Measurements from ENCODE around the gene PPM1H.

PPM1H gene

DNA sequence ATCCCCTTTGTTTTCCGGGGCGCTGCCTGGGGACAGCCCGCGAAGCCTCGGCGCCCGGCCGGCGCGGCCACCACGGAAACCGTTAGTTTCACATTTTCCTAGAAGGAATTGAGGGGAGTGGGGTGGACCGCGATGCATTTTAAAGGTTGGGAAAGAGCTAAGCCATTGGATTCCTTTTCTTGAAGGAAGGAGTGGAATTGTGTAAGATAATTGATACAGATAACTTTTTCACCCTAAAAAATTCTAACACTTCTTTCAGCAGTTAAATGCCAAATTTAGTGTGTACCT, 331.2 kb downstream of the PPM1H start:
- Mint-ChIP-seq H3K36me3 (ENCODE audit: low read depth) (peaks cover 27% of the 10 kb centered on the region), H3K4me3 (peak overlapping the region; percentile 92), H3K4me1 (ENCODE audit: low read depth) (peaks cover 32% of the 10 kb centered on the region), H3K27me3 (ENCODE audit: low read depth) (no peaks in the 10 kb centered on the region), H3K27ac (peak overlapping the region; percentile 98), H3K9me3 (no peaks in the 10 kb centered on the region)
- DNase-seq (ENCODE audit: low spot score) = no peak

DNA sequence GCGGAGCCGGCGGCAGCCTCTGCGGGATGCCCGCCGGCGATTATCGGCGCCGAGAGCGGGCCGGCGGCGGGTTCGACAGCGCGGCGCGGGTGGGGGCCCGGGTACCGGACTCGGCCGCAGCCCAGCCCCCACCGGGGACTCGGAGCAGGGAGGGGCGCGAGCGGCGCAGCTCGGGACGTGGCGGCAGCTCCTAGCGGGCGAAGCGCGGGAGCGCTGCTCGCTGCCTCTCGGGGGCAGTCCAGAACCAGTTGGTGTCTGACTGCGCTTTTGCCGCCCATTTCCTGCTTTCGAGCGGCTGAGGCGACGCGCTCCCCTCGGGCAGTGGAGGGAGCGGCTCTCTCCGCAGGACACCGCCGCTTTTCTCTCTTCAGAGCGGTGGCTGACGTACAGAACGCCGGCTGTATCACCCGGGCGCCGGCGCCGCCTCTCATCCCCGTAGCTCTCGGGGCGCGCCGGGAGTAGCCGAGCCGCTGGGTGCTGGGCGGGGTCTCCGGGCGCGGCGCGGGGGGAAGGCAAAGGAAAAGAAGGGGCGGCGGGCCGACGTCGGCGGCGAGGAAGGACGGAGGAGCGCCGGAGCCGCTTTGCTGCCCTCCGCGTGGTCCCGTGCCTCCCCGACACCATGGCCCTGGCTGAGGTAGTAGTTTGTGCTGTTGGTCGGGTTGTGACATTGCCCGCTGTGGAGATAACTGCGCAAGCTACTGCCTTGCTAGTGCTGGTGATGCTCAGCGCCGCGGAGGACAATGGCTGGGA, 331.7 kb downstream of the PPM1H start:
- peak; percentile 86 for DNase-seq (ENCODE audit: low spot score)
- H3K4me1 Mint-ChIP-seq (ENCODE audit: low read depth) = peaks cover 32% of the 10 kb centered on the region

DNA sequence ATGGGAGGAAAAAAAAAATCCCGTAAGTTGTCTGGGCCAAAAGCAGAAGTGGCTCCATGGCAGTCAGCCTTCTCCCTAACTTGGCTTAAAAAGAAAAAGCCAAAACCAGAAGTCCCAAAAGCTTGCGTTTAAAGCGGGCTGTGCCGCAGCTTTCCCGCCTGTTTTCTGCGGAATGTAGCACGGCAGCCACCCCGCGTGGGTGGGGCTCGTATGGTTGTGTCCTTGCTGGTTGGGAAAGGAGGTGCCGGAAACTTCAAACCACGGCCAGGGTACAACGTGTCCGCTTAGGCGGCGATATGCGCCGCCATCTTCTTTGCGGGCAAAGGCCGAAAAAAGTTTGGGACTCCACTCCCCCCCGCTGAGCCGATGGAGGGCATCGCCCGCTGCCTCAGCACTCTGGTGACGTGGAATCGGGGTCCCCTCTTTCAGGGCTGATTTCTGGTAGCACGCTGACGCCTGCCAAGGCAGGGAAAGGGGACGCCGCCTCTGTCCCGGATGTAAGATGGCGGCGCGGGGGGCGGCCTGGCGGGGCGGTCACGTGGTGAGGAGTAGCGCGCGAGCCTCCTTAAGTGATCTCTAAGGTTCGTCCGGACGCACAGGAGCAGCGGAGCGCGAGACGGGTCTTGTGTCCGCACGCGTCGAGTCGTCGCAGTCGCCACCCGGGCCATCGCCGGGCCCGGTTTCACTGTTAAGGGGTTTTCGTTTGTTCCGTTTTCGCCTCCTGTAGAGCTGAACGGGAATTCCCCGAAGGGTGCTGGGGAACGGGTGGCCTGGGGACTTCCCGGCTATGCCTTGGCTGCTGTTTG, 332.5 kb downstream of the PPM1H start:
- Mint-ChIP-seq H3K27me3 (ENCODE audit: low read depth) (no peaks in the 10 kb centered on the region), H3K4me1 (ENCODE audit: low read depth) (peaks cover 32% of the 10 kb centered on the region), H3K27ac (peak overlapping the region; percentile 98), H3K4me3 (peak overlapping the region; percentile 91), H3K9me3 (no peaks in the 10 kb centered on the region), H3K36me3 (ENCODE audit: low read depth) (peaks cover 27% of the 10 kb centered on the region)
- DNase-seq (ENCODE audit: low spot score) = peak; percentile 85

More for the DNA sequence above, 331.7 kb downstream of the PPM1H start:
- H3K27ac Mint-ChIP-seq = peak overlapping the region; percentile 98
- H3K27me3 Mint-ChIP-seq (ENCODE audit: low read depth) = no peaks in the 10 kb centered on the region
- peaks cover 27% of the 10 kb centered on the region for H3K36me3 Mint-ChIP-seq (ENCODE audit: low read depth)
- peak overlapping the region; percentile 92 for H3K4me3 Mint-ChIP-seq
- H3K9me3 Mint-ChIP-seq = no peaks in the 10 kb centered on the region

DNA sequence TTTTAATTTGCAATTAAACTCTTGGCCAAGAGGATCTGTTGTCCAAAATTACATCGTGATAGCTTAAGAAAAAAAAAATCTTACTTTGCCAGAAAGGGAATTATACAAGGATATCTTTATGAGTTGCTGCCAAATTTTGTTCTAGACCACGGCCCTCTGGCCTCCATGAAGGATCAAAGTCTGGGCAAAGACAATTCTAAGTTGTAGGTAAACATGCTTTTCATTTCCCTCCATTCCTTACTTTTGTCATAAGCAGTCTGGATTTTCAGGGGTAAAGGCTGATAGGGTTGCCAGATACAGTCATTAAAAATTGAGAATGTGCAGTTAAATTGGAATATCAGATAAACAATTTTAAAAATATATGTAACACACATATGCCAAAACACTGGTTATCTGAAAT, 333.2 kb downstream of the PPM1H start:
- DNase-seq (ENCODE audit: low spot score) = no peak
- Mint-ChIP-seq H3K27me3 (ENCODE audit: low read depth) (no peaks in the 10 kb centered on the region), H3K27ac (peak overlapping the region; percentile 98), H3K9me3 (no peaks in the 10 kb centered on the region), H3K4me1 (ENCODE audit: low read depth) (peaks cover 30% of the 10 kb centered on the region), H3K36me3 (ENCODE audit: low read depth) (peaks cover 25% of the 10 kb centered on the region), H3K4me3 (peak overlapping the region; percentile 91)

DNA sequence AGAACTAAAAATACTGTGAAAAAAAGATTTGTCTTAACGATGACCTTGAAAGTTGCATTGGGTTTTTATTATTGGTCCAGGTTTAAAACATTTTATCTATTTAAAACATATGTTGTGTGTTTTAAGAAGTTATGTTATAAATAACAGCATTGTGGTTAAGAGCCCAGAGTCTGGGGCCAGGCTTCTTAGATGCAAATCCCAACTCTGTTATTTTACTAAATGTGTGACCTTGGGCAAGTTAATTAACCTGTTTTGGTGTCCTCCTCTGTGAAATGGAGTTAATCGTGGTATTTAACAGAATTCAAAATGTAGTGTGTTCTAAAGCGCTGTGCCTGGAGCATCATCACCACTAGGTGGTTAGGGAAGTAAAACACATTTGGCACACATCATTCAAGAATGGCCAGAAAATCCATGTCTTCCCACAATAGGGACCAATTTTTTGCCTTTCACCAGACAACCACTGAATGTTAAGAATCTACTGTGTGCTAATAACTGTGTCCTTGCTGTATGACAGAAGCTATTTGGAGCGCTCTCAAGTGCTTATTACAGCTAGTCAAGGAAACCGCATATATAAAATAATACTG, 335.0 kb downstream of the PPM1H start:
- DNase-seq (ENCODE audit: low spot score) = no peak
- H3K4me3 Mint-ChIP-seq = no peak overlapping the region
- H3K27ac Mint-ChIP-seq = no peak overlapping the region
- no peaks in the 10 kb centered on the region for H3K9me3 Mint-ChIP-seq
- peaks cover 13% of the 10 kb centered on the region for H3K4me1 Mint-ChIP-seq (ENCODE audit: low read depth)
- H3K36me3 Mint-ChIP-seq (ENCODE audit: low read depth) = peaks cover 12% of the 10 kb centered on the region
- H3K27me3 Mint-ChIP-seq (ENCODE audit: low read depth) = no peaks in the 10 kb centered on the region

DNA sequence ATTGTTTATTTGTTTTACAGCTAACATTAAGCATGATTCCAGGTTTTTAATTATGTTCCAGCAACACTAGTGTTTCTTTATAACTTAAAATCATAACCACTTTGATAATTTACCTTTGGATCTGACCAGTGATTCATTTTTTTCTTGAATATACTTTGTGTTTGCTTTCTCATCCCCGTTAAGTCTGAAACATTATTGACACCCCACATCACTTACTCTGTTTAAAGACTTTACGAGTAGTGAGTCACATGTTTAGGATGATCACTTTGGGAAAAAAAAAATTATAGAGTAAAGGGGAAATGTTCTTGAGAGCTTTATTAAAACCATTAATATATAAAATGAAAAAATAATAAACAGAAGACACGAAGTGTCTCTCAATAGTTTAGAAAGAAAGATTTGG, 336.1 kb downstream of the PPM1H start:
- no peak for DNase-seq (ENCODE audit: low spot score)
- Mint-ChIP-seq H3K4me1 (ENCODE audit: low read depth) (peaks cover 9% of the 10 kb centered on the region), H3K4me3 (no peak overlapping the region), H3K36me3 (ENCODE audit: low read depth) (peaks cover 5% of the 10 kb centered on the region), H3K9me3 (no peaks in the 10 kb centered on the region), H3K27ac (no peak overlapping the region), H3K27me3 (ENCODE audit: low read depth) (no peaks in the 10 kb centered on the region)

DNA sequence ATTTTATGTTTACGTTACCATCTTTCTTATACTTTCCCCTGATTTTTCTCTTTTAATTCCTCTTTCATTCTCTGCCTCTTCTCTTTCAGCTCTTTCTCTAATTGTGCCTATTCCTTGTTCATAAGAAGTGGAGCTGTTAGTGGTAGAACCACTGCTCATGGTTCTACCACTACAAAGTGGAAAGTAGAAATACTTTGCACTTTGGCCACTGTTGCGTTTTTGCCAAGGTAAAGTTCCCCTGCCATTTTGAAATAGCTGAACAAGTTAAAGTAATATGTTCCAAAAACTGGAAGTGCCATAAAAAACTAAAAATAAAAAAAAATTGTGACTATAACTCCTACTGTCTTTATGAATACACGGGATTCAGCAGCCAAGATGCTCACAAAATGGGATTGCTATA, 337.7 kb downstream of the PPM1H start:
- DNase-seq (ENCODE audit: low spot score) = no peak
- Mint-ChIP-seq H3K9me3 (no peaks in the 10 kb centered on the region), H3K27me3 (ENCODE audit: low read depth) (no peaks in the 10 kb centered on the region), H3K4me1 (ENCODE audit: low read depth) (peaks cover 9% of the 10 kb centered on the region), H3K4me3 (no peak overlapping the region), H3K36me3 (ENCODE audit: low read depth) (peaks cover 9% of the 10 kb centered on the region), H3K27ac (no peak overlapping the region)

Data from T-helper 2 cell treated with Interferon-gamma antibody and Interleukin-4, amounts not matched to agents 5 μg/mL and 100 μg/mL, for 36 hours (primary cell).